ENCODE data around the gene DDX1.

DDX1 gene

GRCh38 chr2:15596350-15596749, 4.7 kb downstream of the DDX1 start:
- TF ChIP-seq FOXP2 (optimal IDR thresholded peaks at IDR 0.05; ENCODE audit: borderline replicate concordance, extremely low read depth, extremely low read length, insufficient read depth) (no peak), POLR2AphosphoS5 (IDR thresholded peaks at IDR 0.05; ENCODE audit: low read depth, low read length) (no peak), TAF1 (IDR thresholded peaks at IDR 0.05; ENCODE audit: borderline replicate concordance, insufficient read depth, low read length) (no peak), SIN3A (IDR thresholded peaks at IDR 0.05; ENCODE audit: borderline replicate concordance, insufficient read depth, low read length) (no peak), REST (IDR thresholded peaks at IDR 0.05; ENCODE audit: insufficient read depth in 1 of 2, low read depth in 2 of 2, low read length in 2 of 2) (no peak)

GRCh38 chr2:15596968-15597367, 5.3 kb downstream of the DDX1 start:
- TF ChIP-seq TAF1 (IDR thresholded peaks at IDR 0.05; ENCODE audit: borderline replicate concordance, insufficient read depth, low read length) (no peak), SIN3A (IDR thresholded peaks at IDR 0.05; ENCODE audit: borderline replicate concordance, insufficient read depth, low read length) (no peak), POLR2AphosphoS5 (IDR thresholded peaks at IDR 0.05; ENCODE audit: low read depth, low read length) (no peak)

- no peak for TF ChIP-seq FOXP2 (optimal IDR thresholded peaks at IDR 0.05; ENCODE audit: borderline replicate concordance, extremely low read depth, extremely low read length, insufficient read depth)
- TF ChIP-seq SIN3A (IDR thresholded peaks at IDR 0.05; ENCODE audit: borderline replicate concordance, insufficient read depth, low read length) = no peak
- TF ChIP-seq REST (IDR thresholded peaks at IDR 0.05; ENCODE audit: insufficient read depth in 1 of 2, low read depth in 2 of 2, low read length in 2 of 2) = no peak
- no peak for TF ChIP-seq TAF1 (IDR thresholded peaks at IDR 0.05; ENCODE audit: borderline replicate concordance, insufficient read depth, low read length)
- TF ChIP-seq POLR2AphosphoS5 (IDR thresholded peaks at IDR 0.05; ENCODE audit: low read depth, low read length) = no peak
These were observed 8.3 kb downstream of the DDX1 start for GRCh38 chr2:15599994-15600393.

GRCh38 chr2:15601681-15602080, 10.0 kb downstream of the DDX1 start:
- TF ChIP-seq FOXP2 (optimal IDR thresholded peaks at IDR 0.05; ENCODE audit: borderline replicate concordance, extremely low read depth, extremely low read length, insufficient read depth) (no peak), TAF1 (IDR thresholded peaks at IDR 0.05; ENCODE audit: borderline replicate concordance, insufficient read depth, low read length) (no peak), SIN3A (IDR thresholded peaks at IDR 0.05; ENCODE audit: borderline replicate concordance, insufficient read depth, low read length) (no peak), POLR2AphosphoS5 (IDR thresholded peaks at IDR 0.05; ENCODE audit: low read depth, low read length) (no peak), REST (IDR thresholded peaks at IDR 0.05; ENCODE audit: insufficient read depth in 1 of 2, low read depth in 2 of 2, low read length in 2 of 2) (no peak)

- TF ChIP-seq SIN3A (IDR thresholded peaks at IDR 0.05; ENCODE audit: borderline replicate concordance, insufficient read depth, low read length) (no peak), TAF1 (IDR thresholded peaks at IDR 0.05; ENCODE audit: borderline replicate concordance, insufficient read depth, low read length) (no peak), REST (IDR thresholded peaks at IDR 0.05; ENCODE audit: insufficient read depth in 1 of 2, low read depth in 2 of 2, low read length in 2 of 2) (no peak), POLR2AphosphoS5 (IDR thresholded peaks at IDR 0.05; ENCODE audit: low read depth, low read length) (no peak), FOXP2 (optimal IDR thresholded peaks at IDR 0.05; ENCODE audit: borderline replicate concordance, extremely low read depth, extremely low read length, insufficient read depth) (no peak)
These were observed 10.7 kb downstream of the DDX1 start for GRCh38 chr2:15602393-15602792.

Data from PFSK-1 (cell line).